Renal pelvis (tissue), 4 donors: Measurements from ENCODE around the gene DSG1. TPM values are rescaled to one million over a fixed set of nuclear protein-coding genes. Genes with fewer than 3 reads are reported as not detected.
"Not testable (repeated sequence)": the region's sequence is repeated elsewhere in the genome, so short reads cannot be mapped to it uniquely, and the experiment has no call there.

Experiments used
- DNase-seq: peaks from one replicate; pipeline ENCODE4 v3.0.0-alpha.2; 2013
- polyA plus RNA-seq, 3 donors: library from polyadenylated mRNA; unstranded; fragments of 120-200 nt; gene quantifications; one replicate each; pipeline ENCODE4 v1.2.1, GENCODE V29; 2013; ENCODE audit not compliant: insufficient read length in 3 of 3

Gene DSG1
- polyA plus RNA-seq, 3 donors = 0.09 to 0.12 (median 0.10) TPM

DNA sequence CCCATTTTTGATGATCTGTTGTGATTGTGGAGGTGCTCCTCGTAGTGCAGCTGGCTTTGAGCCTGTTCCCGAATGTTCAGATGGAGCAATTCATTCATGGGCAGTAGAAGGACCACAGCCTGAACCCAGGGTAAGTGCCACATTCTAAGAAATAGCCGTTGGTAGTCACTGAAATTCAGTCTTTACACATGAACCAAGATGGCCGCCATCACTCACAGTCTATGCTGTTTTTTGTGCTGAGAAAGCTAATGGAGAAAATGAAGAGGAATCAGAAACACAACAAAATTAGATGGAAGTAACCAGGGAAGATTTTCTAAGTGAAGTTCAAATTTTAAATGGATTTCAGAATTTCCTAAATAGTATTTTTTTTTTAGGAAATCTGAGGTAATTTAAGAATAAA lies 25.5 kb downstream of the DSG1 start:
- no peak for DNase-seq

DNA sequence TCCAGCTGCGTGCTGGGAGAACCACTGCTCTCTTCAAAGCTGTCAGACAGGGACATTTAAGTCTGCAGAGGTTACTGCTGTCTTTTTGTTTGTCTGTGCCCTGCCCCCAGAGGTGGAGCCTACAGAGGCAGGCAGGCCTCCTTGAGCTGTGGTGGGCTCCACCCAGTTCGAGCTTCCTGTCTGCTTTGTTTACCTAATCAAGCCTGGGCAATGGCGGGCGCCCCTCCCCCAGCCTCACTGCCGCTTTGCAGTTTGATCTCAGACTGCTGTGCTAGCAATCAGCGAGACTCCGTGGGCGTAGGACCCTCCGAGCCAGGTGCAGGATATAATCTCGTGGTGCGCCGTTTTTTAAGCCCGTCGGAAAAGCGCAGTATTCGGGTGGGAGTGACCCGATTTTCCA lies 35.4 kb downstream of the DSG1 start:
- DNase-seq = not testable (repeated sequence)

DNA sequence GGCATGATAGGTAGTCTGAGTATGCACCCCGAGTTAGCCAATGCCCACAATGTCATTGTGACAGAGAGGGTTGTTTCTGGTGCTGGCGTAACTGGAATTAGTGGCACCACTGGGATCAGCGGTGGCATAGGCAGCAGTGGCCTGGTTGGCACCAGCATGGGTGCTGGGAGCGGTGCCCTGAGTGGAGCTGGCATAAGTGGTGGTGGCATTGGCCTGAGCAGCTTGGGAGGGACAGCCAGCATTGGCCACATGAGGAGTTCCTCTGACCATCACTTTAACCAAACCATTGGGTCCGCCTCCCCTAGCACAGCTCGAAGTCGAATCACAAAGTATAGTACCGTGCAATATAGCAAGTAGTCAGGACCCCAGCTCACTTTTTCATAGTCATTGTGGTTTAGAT lies 37.0 kb downstream of the DSG1 start:
- no peak for DNase-seq

DNA sequence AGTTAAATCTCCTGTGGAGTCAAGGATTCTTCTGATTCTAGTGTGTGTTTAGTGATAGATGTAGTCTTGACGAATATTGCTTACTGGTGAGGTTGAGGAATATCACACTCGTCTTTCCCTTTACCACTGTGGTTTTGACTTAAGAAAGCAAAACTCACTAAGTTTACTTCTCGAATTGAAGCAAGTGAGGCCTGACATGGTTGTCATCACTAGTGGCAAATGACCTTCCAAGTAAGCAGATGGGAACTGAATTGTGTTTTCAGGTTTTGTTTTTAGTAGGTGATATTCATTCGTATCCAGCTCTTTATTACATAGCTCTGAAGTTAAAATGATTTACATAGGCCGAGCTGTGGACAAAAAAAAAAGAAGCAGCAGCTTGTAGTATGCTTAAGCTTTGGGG lies 38.1 kb downstream of the DSG1 start:
- DNase-seq = no peak

DNA sequence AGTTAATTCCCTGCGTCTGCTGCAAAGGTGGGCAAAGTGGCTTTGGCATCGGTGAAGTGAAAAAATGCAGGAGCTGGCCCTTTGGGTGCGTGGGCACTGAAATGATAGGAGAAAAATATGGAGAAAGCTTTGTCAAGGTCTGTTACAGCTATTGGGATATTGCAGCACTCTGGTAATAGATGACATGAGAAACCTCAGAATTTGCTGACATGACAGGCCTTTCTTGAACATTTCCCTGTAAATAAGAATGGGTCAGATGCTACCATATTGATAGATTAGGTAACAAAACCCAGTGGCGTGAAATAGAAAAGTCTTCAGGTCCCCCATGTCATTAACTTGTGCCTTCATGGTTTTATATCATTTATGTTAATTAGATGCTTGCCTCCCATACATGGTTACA lies 46.2 kb downstream of the DSG1 start:
- no peak for DNase-seq

DNA sequence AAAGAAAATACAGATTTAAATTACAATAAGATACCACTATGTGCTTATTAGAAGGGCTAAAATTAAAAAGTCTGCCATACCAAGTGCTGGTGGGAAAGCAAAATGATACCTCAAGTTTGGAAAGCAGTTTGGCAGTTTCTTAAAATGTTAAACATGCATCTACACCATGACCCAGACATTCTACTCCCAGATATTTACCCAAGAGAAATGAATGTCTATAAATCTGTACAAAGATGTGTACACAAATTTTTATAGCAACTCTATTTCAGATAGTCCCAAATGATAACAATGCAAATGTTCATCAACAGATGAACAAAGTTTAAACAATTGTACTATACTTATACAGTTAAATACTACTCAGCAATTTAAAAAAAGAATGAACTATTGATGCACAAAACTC lies 51.5 kb downstream of the DSG1 start:
- no peak for DNase-seq

DNA sequence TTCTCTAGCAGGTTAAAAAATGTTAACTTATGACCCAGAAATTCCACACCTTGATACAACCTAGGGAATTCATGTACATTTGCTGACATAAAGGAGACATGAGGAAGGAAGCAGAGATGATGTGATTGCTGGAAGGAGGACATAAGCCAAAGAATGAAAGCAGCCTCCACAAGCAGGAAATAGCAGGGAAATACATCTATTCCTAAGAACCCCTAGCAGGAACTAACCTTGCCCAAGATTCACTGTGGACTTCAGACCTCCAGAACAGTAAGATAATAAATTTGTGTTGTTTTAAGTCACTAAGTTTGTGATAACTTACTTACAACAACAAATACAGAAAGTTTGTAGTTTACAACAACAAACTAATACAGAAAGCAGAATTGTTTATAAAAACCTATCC lies 54.0 kb downstream of the DSG1 start:
- no peak for DNase-seq

DNA sequence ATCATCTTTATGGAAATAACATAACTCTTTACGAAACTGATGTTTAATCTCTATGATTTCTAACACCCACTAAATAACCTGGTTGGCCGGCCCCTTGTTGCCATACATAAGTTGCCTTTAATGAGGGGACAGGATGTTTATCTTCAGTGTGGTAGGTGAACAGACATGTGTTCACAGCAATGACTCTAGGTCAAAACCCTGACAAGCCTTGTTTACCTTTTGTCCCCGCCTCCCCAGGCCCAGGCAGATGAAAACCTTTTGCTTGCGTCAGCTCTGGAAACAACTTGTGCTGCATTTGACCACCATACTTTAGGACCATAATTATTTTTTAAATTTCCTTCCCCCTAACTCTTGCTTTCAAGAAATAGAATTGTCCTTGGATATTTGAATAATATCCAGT lies 55.7 kb downstream of the DSG1 start:
- no peak for DNase-seq

DNA sequence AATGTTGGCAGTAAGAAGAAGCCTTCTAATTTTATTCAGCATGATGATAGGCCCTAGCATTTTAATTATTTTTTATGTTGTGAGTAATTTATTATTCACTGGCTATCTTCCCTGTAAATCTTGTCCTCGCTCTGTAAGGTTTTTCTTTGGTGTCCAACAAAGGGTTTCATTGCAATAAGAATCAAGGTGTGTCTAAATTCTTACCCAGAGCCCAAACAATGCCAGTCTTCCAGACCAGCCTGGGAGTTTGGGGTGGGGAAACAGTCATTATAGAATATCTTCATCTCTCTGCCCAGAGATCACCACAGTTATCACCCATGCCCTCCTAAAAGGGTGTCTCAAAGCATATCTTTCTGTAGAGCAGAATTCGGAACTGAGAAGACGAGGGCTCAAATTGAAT lies 58.5 kb downstream of the DSG1 start, which contains the start of gene DSG4:
Gene DSG4, plus strand, starts transcription at position 301 of the 400 bp plus-strand sequence. CDS start 135 bp downstream, outside the sequence.
- DNase-seq = no peak

DNA sequence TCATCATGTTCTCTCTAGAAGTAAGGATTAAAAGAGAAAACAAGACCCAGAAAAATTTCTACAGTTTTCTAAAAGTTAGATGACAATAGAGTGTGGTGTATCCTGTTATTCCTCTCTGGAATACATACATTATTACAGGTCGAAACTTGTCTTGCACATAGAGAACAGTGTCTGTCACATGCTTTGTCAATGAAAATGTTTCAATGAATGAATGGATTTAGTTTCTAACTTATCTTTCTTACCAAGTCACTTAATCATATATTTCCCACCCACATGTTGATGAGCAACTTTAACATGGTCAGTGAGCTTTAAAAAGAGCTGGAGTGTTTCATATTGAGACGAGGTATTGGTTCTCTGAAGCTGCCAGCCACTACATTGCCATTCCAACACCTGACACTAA lies 63.0 kb downstream of the DSG1 start:
- no peak for DNase-seq

DNA sequence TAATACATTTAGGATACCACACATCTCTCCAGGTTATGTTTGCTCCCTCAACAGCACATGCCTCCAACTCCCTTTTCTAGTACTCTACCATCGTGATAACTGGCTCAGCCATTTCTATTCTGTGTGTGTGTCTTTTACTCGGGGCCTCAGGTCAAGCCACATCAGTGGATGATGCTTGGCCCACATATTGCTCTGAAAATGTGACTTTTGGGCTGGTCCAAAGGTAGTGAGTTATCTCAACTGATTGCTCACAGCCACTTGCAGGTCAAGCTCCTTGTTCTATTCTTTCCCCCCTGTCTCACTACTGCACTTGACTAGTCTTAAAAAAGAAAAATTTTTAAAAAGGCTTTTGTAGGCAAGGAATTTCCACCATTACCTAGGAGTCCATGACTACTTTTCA lies 64.1 kb downstream of the DSG1 start:
- DNase-seq = no peak

DNA sequence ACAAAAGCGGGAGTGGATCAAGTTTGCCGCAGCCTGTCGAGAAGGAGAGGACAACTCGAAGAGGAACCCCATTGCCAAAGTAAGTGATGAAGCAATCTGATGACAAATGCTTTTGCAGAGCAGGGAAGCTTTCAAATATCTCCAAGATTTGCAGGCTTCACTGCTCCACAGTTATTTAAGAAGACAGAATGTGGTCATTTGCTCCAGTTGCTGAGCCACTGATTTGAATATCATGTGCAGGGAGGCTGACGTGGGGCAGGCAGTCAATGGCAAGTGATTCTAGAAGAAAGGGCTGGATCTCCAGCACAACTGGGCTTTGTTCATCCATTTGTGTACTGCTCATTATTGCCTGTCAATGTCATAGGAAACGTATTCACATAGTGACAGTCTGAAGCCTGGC lies 68.8 kb downstream of the DSG1 start:
- no peak for DNase-seq

DNA sequence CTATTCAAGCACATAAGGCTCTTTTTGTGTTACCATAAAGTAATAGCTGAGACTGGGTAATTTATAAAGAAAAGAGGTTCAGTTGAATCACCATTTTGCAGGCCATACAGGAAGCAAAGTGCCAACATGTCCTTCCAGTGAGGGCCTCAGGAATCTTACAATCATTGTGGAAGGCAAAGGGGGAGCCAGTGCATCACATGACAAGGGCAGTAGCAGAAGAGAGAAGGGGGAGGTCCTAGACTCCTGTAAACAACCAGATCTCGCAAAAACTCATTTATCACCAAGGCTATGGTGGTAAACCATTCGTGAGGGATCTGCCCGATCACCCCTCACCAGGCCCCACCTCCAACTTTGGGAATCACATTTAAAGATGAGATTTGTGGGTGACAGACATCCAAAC lies 75.3 kb downstream of the DSG1 start:
- no peak for DNase-seq

DNA sequence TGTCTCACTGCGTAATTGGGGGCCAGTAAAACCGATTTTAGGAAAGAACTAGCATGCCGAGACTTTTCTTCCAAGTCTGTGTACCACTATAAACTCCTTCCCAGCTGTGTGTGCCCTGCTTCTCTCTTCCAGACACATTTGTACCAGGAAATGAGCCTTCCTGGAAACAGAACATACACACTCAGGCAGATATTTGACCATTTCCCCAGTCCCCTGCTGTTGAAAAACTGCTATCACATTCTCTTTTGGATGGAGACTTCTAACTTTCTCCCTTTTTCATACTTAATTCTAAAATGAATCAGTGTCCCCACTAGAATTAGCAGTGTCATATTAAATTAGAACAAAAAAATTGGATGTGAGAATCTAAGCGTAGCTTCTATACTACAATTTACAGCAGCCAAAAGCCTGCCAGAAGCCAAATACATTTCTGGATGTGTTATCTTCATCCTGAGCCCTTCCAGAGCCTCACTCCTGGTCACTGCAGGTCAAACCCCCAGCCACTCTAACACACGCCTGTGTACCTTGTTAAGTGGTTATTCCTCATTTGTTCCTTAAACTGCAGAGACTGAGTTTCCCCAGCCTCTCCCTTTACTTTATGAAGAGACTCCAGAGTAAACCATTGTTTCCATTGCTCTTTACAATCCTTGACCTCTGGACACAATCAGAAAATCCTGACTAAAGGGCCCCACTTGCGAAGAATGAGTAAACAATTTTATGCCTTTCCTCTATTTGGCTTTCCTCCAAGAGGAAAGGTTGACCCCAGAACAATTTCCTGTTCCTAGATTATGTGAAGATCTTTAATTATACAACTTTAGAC lies 79.0 kb downstream of the DSG1 start:
- DNase-seq = no peak

DNA sequence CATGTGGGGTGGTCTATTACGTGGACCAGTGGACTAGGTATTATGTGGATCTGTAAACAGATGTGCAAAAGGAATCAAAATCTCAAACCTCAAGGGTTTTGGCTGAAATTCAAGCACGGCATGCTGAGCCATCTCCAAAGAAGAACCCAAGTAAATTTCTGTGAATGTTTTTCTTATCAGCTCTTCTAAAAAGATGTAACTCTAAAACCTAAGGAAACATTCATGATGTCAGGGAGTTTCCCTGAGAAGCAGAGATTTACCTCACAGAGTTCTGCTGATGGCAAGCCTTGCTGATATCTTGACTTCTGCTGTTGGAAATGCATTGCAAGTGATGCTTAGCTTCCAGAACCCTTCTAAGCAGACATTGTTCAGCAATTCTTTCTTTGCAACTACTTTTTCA lies 80.2 kb downstream of the DSG1 start:
- DNase-seq = no peak

DNA sequence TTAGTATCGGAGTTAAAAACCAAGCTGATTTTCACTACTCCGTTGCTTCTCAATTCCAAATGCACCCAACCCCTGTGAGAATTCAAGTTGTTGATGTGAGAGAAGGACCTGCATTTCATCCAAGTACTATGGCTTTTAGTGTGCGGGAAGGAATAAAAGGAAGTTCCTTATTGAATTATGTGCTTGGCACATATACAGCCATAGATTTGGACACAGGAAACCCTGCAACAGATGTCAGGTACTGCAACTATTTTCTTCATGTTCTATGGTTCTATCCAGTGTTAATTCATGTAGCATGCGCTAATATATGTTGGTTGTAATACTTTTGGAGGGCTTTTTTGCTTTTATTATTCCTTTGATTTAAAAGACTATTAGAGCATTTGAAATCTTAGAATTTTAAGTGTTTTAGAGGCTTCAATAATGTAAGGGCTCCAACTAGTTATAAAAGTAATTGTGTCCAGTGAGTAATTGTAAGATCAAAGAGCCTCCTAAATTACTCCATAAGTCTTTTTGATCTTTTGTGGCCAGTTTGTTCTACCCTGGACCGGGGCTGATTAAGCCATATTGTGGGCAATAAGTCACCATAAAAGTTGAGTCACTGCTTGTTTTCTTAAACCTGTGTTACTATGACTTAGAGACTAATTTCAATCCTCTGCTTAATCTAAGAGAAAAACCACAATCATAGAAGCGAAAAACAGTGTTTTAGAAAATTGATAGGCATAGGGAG lies 81.5 kb downstream of the DSG1 start:
- DNase-seq = no peak

DNA sequence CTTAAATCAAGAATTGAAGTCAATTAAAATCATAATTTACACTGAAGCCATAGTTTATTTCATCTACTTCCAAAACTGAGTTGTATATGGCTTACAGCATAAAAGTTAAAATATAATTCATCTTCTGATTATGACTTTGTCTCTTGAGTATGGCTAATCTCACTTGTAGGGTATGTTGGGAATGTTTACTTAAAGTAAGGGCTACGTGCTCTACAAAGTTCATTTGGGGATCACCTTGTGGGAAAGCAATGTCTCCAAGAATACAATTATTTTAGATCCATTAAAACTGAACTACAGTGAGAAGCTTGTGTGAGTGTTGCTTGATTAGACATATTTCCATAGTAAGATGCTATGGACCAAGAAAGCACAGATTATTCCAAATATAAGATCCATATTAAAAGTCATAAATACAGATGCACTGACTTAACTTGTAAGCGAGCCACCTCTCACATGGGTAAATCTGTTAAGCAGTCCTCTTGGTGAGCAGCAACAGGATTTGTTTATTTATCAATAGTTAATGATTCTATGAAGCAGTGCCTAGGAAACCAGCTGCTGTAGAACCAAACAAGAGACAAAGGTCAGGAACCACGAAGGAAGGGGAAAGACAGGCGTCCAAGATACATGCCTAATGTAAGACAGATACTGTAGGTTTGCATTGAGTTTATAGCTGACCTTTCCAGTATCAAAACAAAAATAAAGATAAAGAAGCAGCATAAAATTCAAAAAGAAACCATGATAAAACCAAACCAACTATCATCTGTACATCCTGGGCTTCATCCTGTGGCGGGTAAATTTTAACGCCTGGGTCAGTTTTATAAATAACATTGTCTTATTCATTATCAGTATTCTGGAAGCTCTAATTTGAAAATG lies 83.4 kb downstream of the DSG1 start:
- DNase-seq = no peak

DNA sequence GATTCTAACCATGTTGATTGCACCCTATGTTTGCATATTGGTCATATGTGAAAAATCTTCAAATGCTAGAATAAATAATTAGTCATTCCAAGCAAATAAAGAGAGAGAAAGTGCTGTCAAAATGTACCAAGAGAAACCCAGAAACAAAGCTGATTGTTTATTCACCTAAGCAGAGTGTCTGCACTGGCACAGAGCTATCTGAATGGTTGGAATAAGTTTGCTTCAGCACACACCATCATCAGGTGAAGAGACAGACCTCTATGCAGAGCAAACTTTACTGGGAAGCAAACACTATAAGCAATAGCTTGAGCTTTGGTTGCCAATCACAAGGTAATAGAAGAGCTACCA lies 84.0 kb downstream of the DSG1 start:
- no peak for DNase-seq

DNA sequence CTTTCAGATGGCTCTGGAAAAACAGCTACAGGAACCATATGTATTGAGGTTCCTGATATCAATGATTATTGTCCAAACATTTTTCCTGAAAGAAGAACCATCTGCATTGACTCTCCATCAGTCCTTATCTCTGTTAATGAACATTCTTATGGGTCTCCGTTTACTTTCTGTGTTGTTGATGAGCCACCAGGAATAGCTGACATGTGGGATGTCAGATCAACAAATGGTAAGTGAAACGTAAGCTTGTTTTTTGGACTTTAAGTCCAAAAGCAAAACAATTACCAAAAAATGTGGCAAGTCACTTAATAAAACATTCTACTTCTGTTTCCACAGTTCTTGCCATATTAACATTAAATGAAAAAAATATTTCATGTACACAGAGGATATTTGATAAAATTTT lies 85.4 kb downstream of the DSG1 start:
- no peak for DNase-seq
